ENCODE data around the gene HMGXB4.
A peak's percentile ranks its signal among the peaks of the same experiment; 100 is the strongest.

Gene HMGXB4

GRCh38 chr22:35276019-35276418, 18.7 kb downstream of the HMGXB4 start:
- FAIRE-seq (no peak), DNase-seq (ENCODE audit: insufficient read length, low spot score) (no peak)
- TF ChIP-seq POU2F2 (IDR thresholded peaks at IDR 0.05; ENCODE audit: low read depth, low read length) = no peak
- TF ChIP-seq TAF1 (IDR thresholded peaks at IDR 0.05; ENCODE audit: low read depth, low read length) = no peak
- no peak for TF ChIP-seq SPI1 (IDR thresholded peaks at IDR 0.05; ENCODE audit: low read depth, low read length)
- no peak for TF ChIP-seq POLR2A (IDR thresholded peaks at IDR 0.05; ENCODE audit: low read depth, low read length)
- no peak for TF ChIP-seq PAX5 (IDR thresholded peaks at IDR 0.05; ENCODE audit: insufficient read depth, low read length, severe bottlenecking)
- TF ChIP-seq POLR2AphosphoS5 (IDR thresholded peaks at IDR 0.05; ENCODE audit: low read depth, low read length) = no peak

DNA sequence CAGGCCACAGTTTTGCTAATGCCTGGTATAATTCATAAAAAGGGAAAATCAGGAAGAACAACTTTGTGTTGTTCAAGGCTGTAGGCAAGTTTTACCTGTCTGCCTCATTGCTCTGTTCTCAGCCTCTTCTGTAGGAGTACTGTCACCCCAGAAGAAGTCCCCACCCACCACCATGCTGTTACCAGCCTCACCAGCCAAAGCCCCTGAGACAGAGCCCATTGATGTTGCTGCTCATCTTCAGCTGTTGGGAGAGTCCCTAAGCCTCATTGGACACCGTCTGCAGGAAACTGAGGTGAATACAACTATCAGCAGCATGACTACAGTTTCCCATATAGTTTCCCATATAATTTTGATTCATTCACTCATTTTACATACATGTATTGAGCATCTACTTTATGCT, 30.8 kb downstream of the HMGXB4 start:
- TF ChIP-seq POU2F2 (IDR thresholded peaks at IDR 0.05; ENCODE audit: low read depth, low read length) (no peak), POLR2A (IDR thresholded peaks at IDR 0.05; ENCODE audit: low read depth, low read length) (no peak), SPI1 (IDR thresholded peaks at IDR 0.05; ENCODE audit: low read depth, low read length) (no peak), PAX5 (IDR thresholded peaks at IDR 0.05; ENCODE audit: insufficient read depth, low read length, severe bottlenecking) (no peak), TAF1 (IDR thresholded peaks at IDR 0.05; ENCODE audit: low read depth, low read length) (no peak), POLR2AphosphoS5 (IDR thresholded peaks at IDR 0.05; ENCODE audit: low read depth, low read length) (no peak)
- FAIRE-seq (no peak), DNase-seq (ENCODE audit: insufficient read length, low spot score) (no peak)

DNA sequence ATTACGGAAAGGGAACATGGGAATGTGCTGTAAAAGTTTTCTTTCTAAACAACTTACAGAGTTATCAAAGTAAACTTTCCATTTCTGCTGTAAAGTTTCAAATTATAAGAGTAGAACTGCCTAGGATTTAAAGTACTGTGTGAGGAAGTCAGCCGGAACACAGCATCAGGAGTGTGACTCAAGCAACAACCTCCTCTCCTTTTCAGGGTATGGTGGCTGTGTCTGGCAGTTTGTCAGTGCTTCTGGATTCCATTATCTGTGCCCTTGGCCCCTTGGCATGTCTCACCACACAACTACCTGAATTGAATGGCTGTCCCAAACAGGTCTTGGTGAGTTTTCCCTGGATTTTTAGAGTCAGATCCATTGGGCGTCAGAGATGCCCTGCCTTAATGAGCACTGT, 35.5 kb downstream of the HMGXB4 start:
- FAIRE-seq (no peak), DNase-seq (ENCODE audit: insufficient read length, low spot score) (no peak)
- TF ChIP-seq TAF1 (IDR thresholded peaks at IDR 0.05; ENCODE audit: low read depth, low read length) (no peak), POLR2A (IDR thresholded peaks at IDR 0.05; ENCODE audit: low read depth, low read length) (no peak)

DNA sequence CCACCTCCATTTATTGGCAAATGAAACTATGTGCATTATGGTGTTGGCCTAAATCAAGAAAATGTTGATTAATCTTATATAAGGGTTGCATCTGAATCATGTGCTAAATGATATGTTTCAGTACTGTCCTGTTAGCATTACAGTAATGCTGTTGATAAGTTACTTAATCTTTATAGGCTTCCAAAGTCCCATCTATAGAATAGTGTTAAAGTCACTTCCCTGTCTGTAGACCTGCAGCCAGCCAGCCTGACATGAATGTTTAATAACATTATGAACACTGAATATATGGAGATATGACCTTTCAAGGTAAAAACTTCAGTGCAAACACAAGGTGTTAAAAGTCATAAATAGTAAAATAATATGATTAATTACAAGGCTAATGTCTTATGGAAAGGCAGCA, 38.8 kb downstream of the HMGXB4 start:
- DNase-seq (ENCODE audit: insufficient read length, low spot score) (no peak), FAIRE-seq (no peak)
- TF ChIP-seq POLR2AphosphoS5 (IDR thresholded peaks at IDR 0.05; ENCODE audit: low read depth, low read length) (no peak), PAX5 (IDR thresholded peaks at IDR 0.05; ENCODE audit: insufficient read depth, low read length, severe bottlenecking) (no peak), SPI1 (IDR thresholded peaks at IDR 0.05; ENCODE audit: low read depth, low read length) (no peak), POLR2A (IDR thresholded peaks at IDR 0.05; ENCODE audit: low read depth, low read length) (no peak), TAF1 (IDR thresholded peaks at IDR 0.05; ENCODE audit: low read depth, low read length) (no peak), POU2F2 (IDR thresholded peaks at IDR 0.05; ENCODE audit: low read depth, low read length) (no peak)

GRCh38 chr22:35299217-35299672, 42.0 kb downstream of the HMGXB4 start:
- no peak for FAIRE-seq
- no peak for DNase-seq (ENCODE audit: insufficient read length, low spot score)
- TF ChIP-seq POLR2A (IDR thresholded peaks at IDR 0.05; ENCODE audit: low read depth, low read length) = no peak
- no peak; the same call in 1 of the 2 replicates for TF ChIP-seq POLR2AphosphoS5 (IDR thresholded peaks at IDR 0.05; ENCODE audit: low read depth, low read length)
- TF ChIP-seq SPI1 (IDR thresholded peaks at IDR 0.05; ENCODE audit: low read depth, low read length) = no peak
- no peak for TF ChIP-seq POU2F2 (IDR thresholded peaks at IDR 0.05; ENCODE audit: low read depth, low read length)
- no peak for TF ChIP-seq TAF1 (IDR thresholded peaks at IDR 0.05; ENCODE audit: low read depth, low read length)

DNA sequence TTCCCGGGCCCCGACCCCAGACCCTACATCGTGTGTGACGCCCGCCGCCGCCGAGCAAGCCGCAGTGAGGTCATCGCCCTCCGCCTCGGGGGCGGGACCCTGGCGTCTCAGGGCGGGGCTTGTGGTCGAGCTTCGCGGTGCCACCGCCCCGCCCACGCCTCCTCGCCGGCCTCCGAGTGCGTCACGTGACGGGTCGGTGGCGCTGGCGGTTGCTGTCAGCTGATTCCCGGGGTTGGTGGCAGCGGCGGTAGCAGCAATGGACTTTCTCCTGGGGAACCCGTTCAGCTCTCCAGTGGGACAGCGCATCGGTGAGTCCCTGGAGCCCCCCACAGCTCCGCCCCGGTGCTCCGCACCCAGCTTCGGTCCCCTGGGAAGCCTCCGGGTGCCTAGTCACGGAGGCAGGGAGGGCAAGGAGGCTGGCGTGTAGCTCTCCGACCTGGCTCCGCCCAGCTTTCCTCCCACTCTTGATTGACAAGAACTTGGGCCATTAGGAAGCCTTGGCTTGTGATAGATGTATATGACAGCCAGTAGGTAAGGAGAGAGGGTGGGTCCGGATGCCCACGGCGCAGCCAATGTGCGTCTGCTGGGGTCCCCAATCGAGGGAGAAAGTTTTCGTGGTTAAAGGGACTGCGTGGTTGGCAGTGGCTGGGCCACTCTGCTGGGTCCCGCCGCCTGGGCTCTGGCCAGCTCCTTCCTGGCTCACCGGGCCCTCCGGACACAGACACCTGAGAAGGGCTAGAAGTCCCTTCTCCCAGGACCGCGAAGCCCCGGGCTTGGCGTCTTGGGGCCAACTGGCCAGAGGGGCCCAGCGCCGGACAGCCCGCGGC, 42.6 kb downstream of the HMGXB4 start, which contains the start of gene TOM1:
Gene TOM1, plus strand, starts transcription at position 222 of the 827 bp plus-strand sequence. Its CDS starts 35 bp downstream, at position 257.
- FAIRE-seq (peak; percentile 94), DNase-seq (ENCODE audit: insufficient read length, low spot score) (peak; percentile 93)
- TF ChIP-seq POU2F2 (IDR thresholded peaks at IDR 0.05; ENCODE audit: low read depth, low read length) (peak; percentile 61; the same call in 1 of the 2 replicates), TAF1 (IDR thresholded peaks at IDR 0.05; ENCODE audit: low read depth, low read length) (0 out of 2 replicates have a peak, but pooled peaks have one; percentile 29), PAX5 (IDR thresholded peaks at IDR 0.05; ENCODE audit: insufficient read depth, low read length, severe bottlenecking) (peak; percentile 9), SPI1 (IDR thresholded peaks at IDR 0.05; ENCODE audit: low read depth, low read length) (no peak), POLR2AphosphoS5 (IDR thresholded peaks at IDR 0.05; ENCODE audit: low read depth, low read length) (peak; percentile 60), POLR2A (IDR thresholded peaks at IDR 0.05; ENCODE audit: low read depth, low read length) (no peak; the same call in 1 of the 2 replicates)

GRCh38 chr22:35301372-35301874, 44.1 kb downstream of the HMGXB4 start:
- FAIRE-seq = no peak
- no peak for DNase-seq (ENCODE audit: insufficient read length, low spot score)
- TF ChIP-seq PAX5 (IDR thresholded peaks at IDR 0.05; ENCODE audit: insufficient read depth, low read length, severe bottlenecking) (no peak), POLR2AphosphoS5 (IDR thresholded peaks at IDR 0.05; ENCODE audit: low read depth, low read length) (no peak), TAF1 (IDR thresholded peaks at IDR 0.05; ENCODE audit: low read depth, low read length) (no peak), SPI1 (IDR thresholded peaks at IDR 0.05; ENCODE audit: low read depth, low read length) (no peak), POU2F2 (IDR thresholded peaks at IDR 0.05; ENCODE audit: low read depth, low read length) (no peak), POLR2A (IDR thresholded peaks at IDR 0.05; ENCODE audit: low read depth, low read length) (no peak)

GRCh38 chr22:35303029-35303624, 45.8 kb downstream of the HMGXB4 start:
- no peak for FAIRE-seq
- no peak for DNase-seq (ENCODE audit: insufficient read length, low spot score)
- TF ChIP-seq POLR2A (IDR thresholded peaks at IDR 0.05; ENCODE audit: low read depth, low read length) = no peak
- TF ChIP-seq POLR2AphosphoS5 (IDR thresholded peaks at IDR 0.05; ENCODE audit: low read depth, low read length) = no peak
- no peak for TF ChIP-seq PAX5 (IDR thresholded peaks at IDR 0.05; ENCODE audit: insufficient read depth, low read length, severe bottlenecking)
- TF ChIP-seq TAF1 (IDR thresholded peaks at IDR 0.05; ENCODE audit: low read depth, low read length) = no peak
- TF ChIP-seq POU2F2 (IDR thresholded peaks at IDR 0.05; ENCODE audit: low read depth, low read length) = no peak
- no peak for TF ChIP-seq SPI1 (IDR thresholded peaks at IDR 0.05; ENCODE audit: low read depth, low read length)

DNA sequence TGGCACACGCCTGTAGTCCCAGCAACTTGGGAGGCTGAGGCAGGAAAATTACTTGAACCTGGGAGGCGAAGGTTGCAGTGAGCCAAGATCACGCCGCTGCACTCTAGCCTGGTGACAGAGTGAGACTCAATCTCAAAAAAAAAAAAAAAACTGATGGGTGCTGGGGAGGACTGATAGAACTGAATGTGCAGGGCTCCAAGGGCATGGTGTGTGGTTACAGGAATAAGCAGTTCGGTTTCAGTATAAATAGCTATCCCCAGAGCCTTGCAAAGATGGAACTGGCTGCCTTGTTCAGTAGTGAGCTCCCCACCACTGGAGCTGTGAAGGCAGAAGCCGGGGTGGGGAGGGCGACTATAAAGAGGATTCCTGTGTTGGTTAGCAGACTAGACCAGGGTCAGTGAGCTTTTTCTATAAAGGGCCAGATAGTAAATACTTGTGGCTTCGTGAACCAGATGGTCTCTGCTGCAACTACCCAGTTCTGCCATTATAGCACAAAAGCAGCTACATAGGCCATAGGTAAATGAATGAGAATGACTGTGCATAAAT, 48.3 kb downstream of the HMGXB4 start:
- no peak for FAIRE-seq
- DNase-seq (ENCODE audit: insufficient read length, low spot score) = no peak
- no peak for TF ChIP-seq POLR2A (IDR thresholded peaks at IDR 0.05; ENCODE audit: low read depth, low read length)
- TF ChIP-seq POLR2AphosphoS5 (IDR thresholded peaks at IDR 0.05; ENCODE audit: low read depth, low read length) = no peak
- no peak for TF ChIP-seq POU2F2 (IDR thresholded peaks at IDR 0.05; ENCODE audit: low read depth, low read length)
- no peak for TF ChIP-seq SPI1 (IDR thresholded peaks at IDR 0.05; ENCODE audit: low read depth, low read length)
- TF ChIP-seq TAF1 (IDR thresholded peaks at IDR 0.05; ENCODE audit: low read depth, low read length) = no peak
- TF ChIP-seq PAX5 (IDR thresholded peaks at IDR 0.05; ENCODE audit: insufficient read depth, low read length, severe bottlenecking) = no peak
